Gastroesophageal sphincter (tissue), 3 donors: ENCODE results near the gene RBM17.

Experiments
- CTCF ChIP-seq, 4 experiments: fragments of 200-600 bp in 2 of 4; fragments of 450-650 bp in 2 of 4; sonication (generic) in 1 of 4; IDR thresholded peaks; one replicate each; pipeline ENCODE4 v1.5.1; 2017 to 2019; ENCODE audit warnings: antibody characterized with exemption in 4 of 4, mild to moderate bottlenecking in 2 of 4, moderate library complexity in 2 of 4
- POLR2A ChIP-seq, 2 donors: fragments of 450-650 bp; IDR thresholded peaks; one replicate each; pipeline ENCODE4 v1.6.1; 2017; ENCODE audit warnings: antibody characterized with exemption in 2 of 2, mild to moderate bottlenecking in 2 of 2, moderate library complexity in 1 of 2
- POLR2AphosphoS5 ChIP-seq: sonication (generic); formaldehyde crosslinking; IDR thresholded peaks from one replicate; pipeline ENCODE4 v1.6.1; 2017; ENCODE audit warnings: antibody characterized with exemption

DNA sequence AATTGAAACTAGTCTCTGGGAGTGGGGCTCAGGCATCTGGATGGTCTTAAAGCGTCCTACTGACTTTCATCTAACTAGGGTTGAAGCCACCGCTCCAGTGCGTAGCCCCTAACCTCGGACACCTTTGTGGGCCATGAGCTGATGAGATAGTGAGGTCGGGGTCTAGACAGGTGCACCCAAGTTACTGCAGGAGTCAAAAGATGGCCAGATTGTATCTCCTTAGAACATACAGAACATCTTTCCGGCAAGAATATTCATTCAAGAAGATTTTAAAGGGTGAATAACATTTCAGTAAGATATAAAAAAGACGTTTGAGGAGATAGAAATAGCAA lies 20.6 kb downstream of the RBM17 start:
- no peak for TF ChIP-seq POLR2A (IDR thresholded peaks at IDR 0.05)
- TF ChIP-seq CTCF (IDR thresholded peaks at IDR 0.05): no peak
- TF ChIP-seq POLR2AphosphoS5: no peak
